Activated CD4-positive, alpha-beta memory T cell treated with anti-CD3 and anti-CD28 coated beads, Interleukin-2, amount 10 ng/mL, durations not matched to agents 7 days and 5 days (primary cell): Measurements from ENCODE around the gene SIRT6. TPM values are rescaled to one million over a fixed set of nuclear protein-coding genes. Genes with fewer than 3 reads are reported as not detected.
A peak's percentile ranks its signal among the peaks of the same experiment; 100 is the strongest.
"Not testable (repeated sequence)": the region's sequence is repeated elsewhere in the genome, so short reads cannot be mapped to it uniquely, and the experiment has no call there.

ENCODE experiments used
- CTCF ChIA-PET: fragments of 350-600 bp; sonication (Branson Sonifier 250); formaldehyde crosslinking; loops from one replicate; lab custom pipeline; 2021; ENCODE audit warnings: antibody characterized with exemption, inconsistent platforms; lab: Charles Lee
- POLR2A ChIA-PET: fragments of 350-600 bp; sonication (Branson Sonifier 250); formaldehyde crosslinking; loops from one replicate; lab custom pipeline; 2021; ENCODE audit warnings: antibody characterized with exemption; lab: Charles Lee
- DNase-seq: peaks from one replicate; pipeline ENCODE4 v3.0.0-alpha.2; 2020
- H3K27ac Mint-ChIP-seq: one replicate; pipeline ENCODE4 v1.8.0; 2021; ENCODE audit warnings: mild to moderate bottlenecking, mixed read lengths
- H3K27me3 Mint-ChIP-seq: one replicate; pipeline ENCODE4 v1.8.0; 2021; ENCODE audit warnings: mixed read lengths
- H3K36me3 Mint-ChIP-seq: one replicate; pipeline ENCODE4 v1.8.0; 2021; ENCODE audit warnings: low read depth, mixed read lengths
- H3K4me1 Mint-ChIP-seq: one replicate; pipeline ENCODE4 v1.8.0; 2021; ENCODE audit warnings: mixed read lengths
- H3K4me3 Mint-ChIP-seq: one replicate; pipeline ENCODE4 v1.8.0; 2021; ENCODE audit warnings: mild to moderate bottlenecking, mixed read lengths
- H3K9me3 Mint-ChIP-seq: one replicate; pipeline ENCODE4 v1.8.0; 2021; ENCODE audit warnings: mixed read lengths
- total RNA-seq, 2 experiments: library from RNA; stranded (reverse); gene quantifications; one replicate each; pipeline ENCODE4 v1.2.3, GENCODE V29; 2021

The SIRT6 gene
- total RNA-seq, 2 experiments from 2014 or later = 37.0 to 37.7 TPM

- Mint-ChIP-seq H3K9me3 (no peaks in the 10 kb centered on the region), H3K4me1 (peaks cover 39% of the 10 kb centered on the region), H3K27me3 (peaks cover 2% of the 10 kb centered on the region), H3K4me3 (peak overlapping the region; percentile 69), H3K27ac (peak overlapping the region; percentile 80), H3K36me3 (peaks cover 19% of the 10 kb centered on the region)
- peak; percentile 31 for DNase-seq
- CTCF ChIA-PET = no interaction called here
- POLR2A ChIA-PET = interaction anchor here (0.6 kb wide), 1 partner anchor 230 kb away, joined by 3 read pairs; no protein-coding TSS in a partner anchor
These were observed 1.3 kb downstream of the SIRT6 start for GRCh38 chr19:4181053-4181508.

GRCh38 chr19:4178990-4179389, 3.4 kb downstream of the SIRT6 start:
- ChIA-PET CTCF (no interaction called here), POLR2A (no interaction called here)
- Mint-ChIP-seq H3K4me3 (no peak overlapping the region), H3K36me3 (peaks cover 23% of the 10 kb centered on the region), H3K27me3 (no peaks in the 10 kb centered on the region), H3K9me3 (no peaks in the 10 kb centered on the region), H3K4me1 (peaks cover 37% of the 10 kb centered on the region), H3K27ac (no peak overlapping the region)
- no peak for DNase-seq

GRCh38 chr19:4177146-4177545, 5.2 kb downstream of the SIRT6 start:
- H3K36me3 Mint-ChIP-seq = peaks cover 19% of the 10 kb centered on the region
- no peak overlapping the region for H3K4me3 Mint-ChIP-seq
- peaks cover 3% of the 10 kb centered on the region for H3K27me3 Mint-ChIP-seq
- no peak overlapping the region for H3K27ac Mint-ChIP-seq
- H3K9me3 Mint-ChIP-seq = no peaks in the 10 kb centered on the region
- peaks cover 25% of the 10 kb centered on the region for H3K4me1 Mint-ChIP-seq
- CTCF ChIA-PET = no interaction called here
- DNase-seq = no peak
- POLR2A ChIA-PET = no interaction called here

- H3K36me3 Mint-ChIP-seq = peaks cover 17% of the 10 kb centered on the region
- H3K4me1 Mint-ChIP-seq = peaks cover 14% of the 10 kb centered on the region
- peaks cover 6% of the 10 kb centered on the region for H3K27me3 Mint-ChIP-seq
- no peak for DNase-seq
- no peaks in the 10 kb centered on the region for H3K9me3 Mint-ChIP-seq
- ChIA-PET POLR2A (no interaction called here), CTCF (no interaction called here)
- no peak overlapping the region for H3K4me3 Mint-ChIP-seq
- no peak overlapping the region for H3K27ac Mint-ChIP-seq
These were observed 6.8 kb downstream of the SIRT6 start for GRCh38 chr19:4175669-4175931.

- H3K27ac Mint-ChIP-seq = no peak overlapping the region
- ChIA-PET CTCF (no interaction called here), POLR2A (no interaction called here)
- H3K36me3 Mint-ChIP-seq = peaks cover 15% of the 10 kb centered on the region
- DNase-seq = no peak
- H3K4me3 Mint-ChIP-seq = no peak overlapping the region
- H3K9me3 Mint-ChIP-seq = no peaks in the 10 kb centered on the region
- H3K4me1 Mint-ChIP-seq = peaks cover 9% of the 10 kb centered on the region
- H3K27me3 Mint-ChIP-seq = peaks cover 6% of the 10 kb centered on the region
These were observed 7.3 kb downstream of the SIRT6 start for GRCh38 chr19:4174895-4175668.

- H3K4me1 Mint-ChIP-seq = peaks cover 2% of the 10 kb centered on the region
- H3K27me3 Mint-ChIP-seq = peaks cover 6% of the 10 kb centered on the region
- ChIA-PET CTCF (no interaction called here), POLR2A (no interaction called here)
- H3K4me3 Mint-ChIP-seq = no peak overlapping the region
- peaks cover 8% of the 10 kb centered on the region for H3K36me3 Mint-ChIP-seq
- H3K27ac Mint-ChIP-seq = no peak overlapping the region
- no peak for DNase-seq
- H3K9me3 Mint-ChIP-seq = no peaks in the 10 kb centered on the region
These were observed 8.0 kb downstream of the SIRT6 start for GRCh38 chr19:4174213-4174894.

GRCh38 chr19:4173479-4174212, 8.7 kb downstream of the SIRT6 start:
- no peak overlapping the region for H3K27ac Mint-ChIP-seq
- peaks cover 6% of the 10 kb centered on the region for H3K27me3 Mint-ChIP-seq
- H3K4me3 Mint-ChIP-seq = no peak overlapping the region
- peaks cover 5% of the 10 kb centered on the region for H3K36me3 Mint-ChIP-seq
- ChIA-PET POLR2A (no interaction called here), CTCF (no interaction called here)
- no peaks in the 10 kb centered on the region for H3K4me1 Mint-ChIP-seq
- H3K9me3 Mint-ChIP-seq = no peaks in the 10 kb centered on the region
- DNase-seq = no peak

- peak; percentile 71 for DNase-seq
These were observed 9.4 kb downstream of the SIRT6 start for GRCh38 chr19:4172861-4173473.

GRCh38 chr19:4171676-4172075, 10.7 kb downstream of the SIRT6 start:
- no peak for DNase-seq
- Mint-ChIP-seq H3K9me3 (no peaks in the 10 kb centered on the region), H3K36me3 (peaks cover 5% of the 10 kb centered on the region), H3K27ac (no peak overlapping the region), H3K4me3 (no peak overlapping the region), H3K4me1 (no peaks in the 10 kb centered on the region), H3K27me3 (peaks cover 8% of the 10 kb centered on the region)
- CTCF ChIA-PET = no interaction called here
- POLR2A ChIA-PET = no interaction called here

More at GRCh38 chr19:4172861-4173473, 9.4 kb downstream of the SIRT6 start:
- CTCF ChIA-PET = no interaction called here
- no peak overlapping the region for H3K27ac Mint-ChIP-seq
- POLR2A ChIA-PET = no interaction called here
- no peaks in the 10 kb centered on the region for H3K4me1 Mint-ChIP-seq
- H3K9me3 Mint-ChIP-seq = no peaks in the 10 kb centered on the region
- H3K27me3 Mint-ChIP-seq = peaks cover 8% of the 10 kb centered on the region
- no peak overlapping the region for H3K4me3 Mint-ChIP-seq
- peaks cover 5% of the 10 kb centered on the region for H3K36me3 Mint-ChIP-seq

- Mint-ChIP-seq H3K27me3 (peaks cover 2% of the 10 kb centered on the region), H3K4me1 (no peaks in the 10 kb centered on the region), H3K9me3 (no peaks in the 10 kb centered on the region), H3K27ac (no peak overlapping the region), H3K4me3 (no peak overlapping the region), H3K36me3 (no peaks in the 10 kb centered on the region)
- DNase-seq = no peak
- ChIA-PET CTCF (interaction anchor here (0.7 to 1.5 kb wide), 3 partner anchors 25 to 115 kb away, joined by 3 to 5 read pairs (median 3); no protein-coding TSS in a partner anchor), POLR2A (no interaction called here)
These were observed 18.1 kb downstream of the SIRT6 start for GRCh38 chr19:4164262-4164661.

- POLR2A ChIA-PET = interaction anchor here (1.5 kb wide), 1 partner anchor 9 kb away, joined by 4 read pairs; the partner anchor contains the start of gene CREB3L3
- no peak overlapping the region for H3K27ac Mint-ChIP-seq
- no peaks in the 10 kb centered on the region for H3K9me3 Mint-ChIP-seq
- no peaks in the 10 kb centered on the region for H3K4me1 Mint-ChIP-seq
- no peaks in the 10 kb centered on the region for H3K36me3 Mint-ChIP-seq
- no peaks in the 10 kb centered on the region for H3K27me3 Mint-ChIP-seq
- CTCF ChIA-PET = interaction anchor here (0.7 kb wide), 1 partner anchor 312 kb away, joined by 3 read pairs; no protein-coding TSS in a partner anchor
- H3K4me3 Mint-ChIP-seq = no peak overlapping the region
- DNase-seq = no peak
These were observed 20.8 kb downstream of the SIRT6 start for GRCh38 chr19:4161415-4162077.

- H3K27me3 Mint-ChIP-seq, H3K36me3 Mint-ChIP-seq, H3K4me3 Mint-ChIP-seq, POLR2A ChIA-PET, H3K9me3 Mint-ChIP-seq, DNase-seq, H3K27ac Mint-ChIP-seq, CTCF ChIA-PET, H3K4me1 Mint-ChIP-seq: not testable (repeated sequence)
These were observed 24.4 kb downstream of the SIRT6 start for GRCh38 chr19:4157971-4158370.
